Endothelial cell of umbilical vein (primary cell): ENCODE measurements around the gene PTOV1. TPM values are rescaled to one million over a fixed set of nuclear protein-coding genes. Genes with fewer than 3 reads are reported as not detected.
A peak's percentile ranks its signal among the peaks of the same experiment; 100 is the strongest.

Experiments
- BruUV-seq: library from RNA; stranded (reverse); fragments of 400-500 nt; replicated peaks from 2 replicates; lab custom pipeline; 2021; lab: Mats Ljungman, UMichigan
- CTCF ChIA-PET: fragments of 300-600, 350-600 bp; sonication (Branson Sonifier 250); formaldehyde crosslinking; loops from one replicate; lab custom pipeline; 2021; ENCODE audit warnings: antibody characterized with exemption, inconsistent platforms; lab: Charles Lee
- POLR2A ChIA-PET: fragments of 300-600, 350-600 bp; sonication (Branson Sonifier 250); formaldehyde crosslinking; loops from one replicate; lab custom pipeline; 2021; ENCODE audit warnings: antibody characterized with exemption, inconsistent platforms; lab: Charles Lee
- DNase-seq: peaks from one replicate; pipeline ENCODE4 v3.0.0-alpha.2; 2011; ENCODE audit warnings: low read depth, low spot score
- FAIRE-seq: peaks from 2 replicates; lab custom pipeline; 2011; peaks lifted over from hg19 to GRCh38; lab: Jason Lieb, UNC
- H2AFZ ChIP-seq: 2 replicates; pipeline ENCODE4 v1.6.0; 2012; ENCODE audit warnings: low read depth, low read length, control low read depth, inconsistent platforms
- H3K27ac ChIP-seq: 2 replicates; pipeline ENCODE4 v1.5.1; 2011; ENCODE audit warnings: low read depth, mild to moderate bottlenecking, control low read depth, low read length, moderate library complexity; ENCODE audit not compliant: insufficient read depth
- H3K27me3 ChIP-seq, 2 experiments: 2 replicates each; pipeline versions ENCODE4 v1.6.0 to v1.6.1; 2011; ENCODE audit warnings: low read length in 2 of 2, mixed read lengths in 1 of 2; ENCODE audit not compliant: control insufficient read depth in 2 of 2, insufficient read depth in 2 of 2
- H3K36me3 ChIP-seq, 2 experiments: 2 replicates in 1 of 2; 3 replicates in 1 of 2; pipeline ENCODE4 v1.5.1; 2011; ENCODE audit warnings: low read length in 2 of 2, mild to moderate bottlenecking in 1 of 2, moderate library complexity in 1 of 2; ENCODE audit not compliant: control insufficient read depth in 2 of 2, insufficient read depth in 2 of 2; ENCODE audit errors: extremely low read depth in 1 of 2
- H3K4me1 ChIP-seq: 3 replicates; pipeline ENCODE4 v1.5.1; 2011; ENCODE audit warnings: mild to moderate bottlenecking, low read length; ENCODE audit not compliant: control insufficient read depth, insufficient read depth; ENCODE audit errors: extremely low read depth
- H3K4me2 ChIP-seq: 2 replicates; pipeline ENCODE4 v1.6.1; 2011; ENCODE audit warnings: low read length, control low read depth, mixed read lengths; ENCODE audit not compliant: insufficient read depth
- H3K4me3 ChIP-seq, 3 experiments: fragments of 200-600 bp in 1 of 3; sonication (generic), shearing (Covaris generic) in 1 of 3; replicated peaks in 1 of 3; 2 replicates each; pipeline ENCODE4 v1.5.1; 2011 to 2016; ENCODE audit warnings: control low read depth in 3 of 3, low read length in 3 of 3, mild to moderate bottlenecking in 2 of 3, inconsistent platforms in 1 of 3, low read depth in 1 of 3, moderate library complexity in 1 of 3; ENCODE audit not compliant: insufficient read depth in 1 of 3
- H3K79me2 ChIP-seq: 2 replicates; pipeline ENCODE4 v1.6.0; 2012; ENCODE audit warnings: low read length, inconsistent platforms; ENCODE audit not compliant: control insufficient read depth, insufficient read depth
- H3K9ac ChIP-seq: replicated peaks from 2 replicates; pipeline ENCODE3; 2011; ENCODE audit warnings: low read length, control low read depth; ENCODE audit not compliant: insufficient read depth; ENCODE audit errors: extremely low read depth
- H3K9me1 ChIP-seq: replicated peaks from 3 replicates; pipeline ENCODE4 v1.6.0; 2011; ENCODE audit warnings: mild to moderate bottlenecking, low read length; ENCODE audit not compliant: control insufficient read depth, insufficient read depth; ENCODE audit errors: extremely low read depth
- H3K9me3 ChIP-seq: replicated peaks from 2 replicates; pipeline ENCODE4 v1.5.1; 2012; ENCODE audit warnings: low read length, inconsistent platforms; ENCODE audit not compliant: control insufficient read depth, insufficient read depth
- H4K20me1 ChIP-seq: replicated peaks from 2 replicates; pipeline ENCODE3; 2011; ENCODE audit warnings: mild to moderate bottlenecking, low read length; ENCODE audit not compliant: control insufficient read depth, insufficient read depth; ENCODE audit errors: extremely low read depth
- EZH2 ChIP-seq: IDR thresholded peaks from 2 replicates; pipeline ENCODE4 v1.6.1; 2012; ENCODE audit warnings: borderline replicate concordance, low read depth, mild to moderate bottlenecking, moderate library complexity, low read length, inconsistent platforms; ENCODE audit not compliant: severe bottlenecking
- FOS ChIP-seq: IDR thresholded peaks from 2 replicates; pipeline ENCODE4 v1.6.1; 2011; ENCODE audit warnings: mild to moderate bottlenecking, low read length, moderate library complexity, borderline replicate concordance; ENCODE audit not compliant: insufficient read depth
- JUN ChIP-seq: IDR thresholded peaks from 2 replicates; pipeline ENCODE4 v1.6.1; 2011; ENCODE audit warnings: borderline replicate concordance, low read depth; ENCODE audit not compliant: insufficient read length, insufficient read depth
- MAX ChIP-seq: IDR thresholded peaks from 2 replicates; pipeline ENCODE4 v1.6.1; 2011; ENCODE audit not compliant: insufficient read depth, insufficient read length
- MYC ChIP-seq: IDR thresholded peaks from one replicate; pipeline ENCODE4 v1.6.1; 2011; ENCODE audit warnings: mild to moderate bottlenecking, low read depth, low read length
- POLR2A ChIP-seq: IDR thresholded peaks from 2 replicates; pipeline ENCODE4 v1.6.1; 2012; ENCODE audit warnings: low read depth, mild to moderate bottlenecking, control low read depth, low read length
- POLR2AphosphoS5 ChIP-seq: IDR thresholded peaks from 2 replicates; pipeline ENCODE4 v1.6.1; 2012; ENCODE audit warnings: low read depth, mild to moderate bottlenecking, control low read depth, low read length, moderate library complexity; ENCODE audit not compliant: insufficient read depth
- dilution Hi-C: fragments of 300-500 bp; cut with MboI; formaldehyde crosslinking; loops from one replicate; pipeline ENCODE4 v1.15.0; 2019; ENCODE audit warnings: low sequenced_read_pairs; ENCODE audit not compliant: extremely low pct_ligation_motif_present
- intact Hi-C: fragments of 100-400 bp; cut with micrococcal nuclease; formaldehyde crosslinking; loops from one replicate; pipeline ENCODE4 v1.10.0; 2022
- polyA plus RNA-seq, 4 experiments: library from polyadenylated mRNA; depleted of rRNA in 3 of 4; stranded (reverse) in 3 of 4; unstranded in 1 of 4; fragments of >200 nt; gene quantifications; 2 replicates each; pipeline versions ENCODE4 v1.2.1 to v1.2.3, GENCODE V29; 2011 to 2012; ENCODE audit warnings: missing spikeins in 1 of 4
- total RNA-seq: library from RNA; stranded (reverse); gene quantifications from 2 replicates; pipeline ENCODE4 v1.2.3, GENCODE V29; 2021

PTOV1 gene
- total and polyA plus RNA-seq, 2 donors (not counting 3 experiments of a cell fraction or from before 2014, with no cell fraction given) = 116 to 184 TPM

DNA sequence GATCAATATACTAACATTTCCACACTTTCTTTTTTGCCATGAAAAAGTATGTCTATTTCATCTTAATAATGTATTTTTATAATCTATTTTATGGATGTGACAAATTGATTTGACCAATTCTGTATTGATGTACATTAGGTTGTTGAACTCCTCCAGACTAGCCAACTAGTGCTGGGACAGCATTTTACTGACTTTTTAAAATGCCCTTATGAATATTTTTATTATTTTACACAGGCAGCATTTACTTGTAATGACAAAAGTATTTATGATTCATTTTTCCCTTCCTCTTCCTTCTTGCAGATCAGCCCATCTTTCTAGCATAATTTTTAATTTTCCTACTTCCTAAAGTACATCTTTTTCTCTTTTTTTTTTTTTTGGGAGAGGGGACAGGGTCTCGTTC, 36.9 kb upstream of the PTOV1 start:
- H3K9me3 ChIP-seq = no peaks in the 10 kb centered on the region
- peak overlapping the region in 1 of 3 experiments; percentile 49 for H3K4me3 ChIP-seq
- H3K9ac ChIP-seq = peak overlapping the region; percentile 62
- H4K20me1 ChIP-seq = no peaks in the 10 kb centered on the region
- H3K27me3 ChIP-seq = no peaks in the 10 kb centered on the region
- ChIA-PET CTCF (interaction anchor here (1.0 to 2.0 kb wide), 5 partner anchors 28 to 96 kb away, joined by 3 to 15 read pairs (median 3); partner anchors contain the start of gene PTOV1), POLR2A (no interaction called here)
- DNase-seq (no peak), FAIRE-seq (no peak)
- no peaks in the 10 kb centered on the region for H3K9me1 ChIP-seq
- peak overlapping the region; percentile 93 for H3K27ac ChIP-seq
- H2AFZ ChIP-seq = peak overlapping the region; percentile 71
- intact Hi-C loops (no loop called here), dilution Hi-C loops (no loop called here)
- H3K4me2 ChIP-seq = peak overlapping the region; percentile 69
- TF ChIP-seq MAX = no peak
- peak; percentile 11 for TF ChIP-seq FOS
- no peak for TF ChIP-seq JUN
- TF ChIP-seq POLR2A = no peak
- no peak for TF ChIP-seq MYC
- TF ChIP-seq POLR2AphosphoS5 = no peak
- no peak for TF ChIP-seq EZH2
- peaks cover 8% of the 10 kb centered on the region for H3K79me2 ChIP-seq
- BruUV-seq = no TSS peak
- H3K4me1 ChIP-seq = peaks cover 28% of the 10 kb centered on the region
- H3K36me3 ChIP-seq = no peaks in the 10 kb centered on the region

DNA sequence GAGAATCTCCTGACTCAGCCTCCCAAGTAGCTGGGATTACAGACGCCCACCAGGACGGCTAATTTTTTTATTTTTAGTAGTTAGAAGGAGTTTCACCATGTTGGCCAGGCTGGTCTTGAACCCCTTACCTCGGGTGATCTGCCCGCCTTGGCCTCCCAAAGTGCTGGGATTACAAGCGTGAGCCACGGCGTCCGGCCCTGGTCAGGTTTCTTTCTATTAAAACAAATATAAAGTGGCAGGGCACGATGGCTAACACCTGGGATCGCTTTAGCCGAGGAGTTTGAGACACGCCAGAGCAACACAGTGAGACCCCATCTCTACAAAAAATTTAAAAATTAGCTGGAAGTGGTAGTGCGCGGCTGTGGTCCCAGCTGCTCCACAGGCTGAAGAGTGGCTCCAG, 34.4 kb upstream of the PTOV1 start:
- intact Hi-C loops (no loop called here), dilution Hi-C loops (no loop called here)
- no peaks in the 10 kb centered on the region for H3K27me3 ChIP-seq
- H3K79me2 ChIP-seq = peaks cover 20% of the 10 kb centered on the region
- no peak overlapping the region for H3K4me3 ChIP-seq
- no peak overlapping the region for H2AFZ ChIP-seq
- no peak overlapping the region for H3K9ac ChIP-seq
- H3K9me1 ChIP-seq = no peaks in the 10 kb centered on the region
- H3K9me3 ChIP-seq = no peaks in the 10 kb centered on the region
- CTCF ChIA-PET = no interaction called here
- DNase-seq = no peak
- H3K27ac ChIP-seq = no peak overlapping the region
- H4K20me1 ChIP-seq = no peaks in the 10 kb centered on the region
- POLR2A ChIA-PET = no interaction called here
- H3K4me1 ChIP-seq = peaks cover 28% of the 10 kb centered on the region
- peaks cover 0 to 2% of the 10 kb centered on the region in 2 experiments for H3K36me3 ChIP-seq
- TF ChIP-seq JUN (no peak), MAX (no peak)
- no peak for FAIRE-seq
- no peak overlapping the region for H3K4me2 ChIP-seq
- BruUV-seq = no TSS peak
